Brain microvascular endothelial cell (primary cell): Measurements from ENCODE around the gene ZNF746.

Source experiments
- DNase-seq: peaks from one replicate; pipeline ENCODE4 v3.0.0-alpha.2; 2020
- H3K27ac ChIP-seq: fragments of 250-450 bp; sonication (Bioruptor Pico); 2 replicates; pipeline ENCODE4 v1.5.1; 2020; ENCODE audit warnings: mild to moderate bottlenecking, moderate library complexity
- H3K27me3 ChIP-seq: fragments of 250-450 bp; sonication (Bioruptor Pico); replicated peaks from 2 replicates; pipeline ENCODE4 v1.5.1; 2020; ENCODE audit warnings: mild to moderate bottlenecking
- H3K36me3 ChIP-seq: fragments of 250-450 bp; sonication (Bioruptor Pico); replicated peaks from 2 replicates; pipeline ENCODE4 v1.5.1; 2020; ENCODE audit warnings: mild to moderate bottlenecking
- H3K4me3 ChIP-seq: 2 replicates; pipeline ENCODE4 v1.5.1; 2011; ENCODE audit warnings: low read depth, mild to moderate bottlenecking, control low read depth, low read length, moderate library complexity
- CTCF ChIP-seq: IDR thresholded peaks from 2 replicates; pipeline ENCODE4 v1.5.1; 2011; ENCODE audit warnings: low read depth, mild to moderate bottlenecking, moderate library complexity, low read length, control low read depth, inconsistent platforms; ENCODE audit errors: missing control alignments
- in situ Hi-C: cut with HindIII; loops from 2 replicates; pipeline ENCODE4 v1.10.0; 2017; ENCODE audit warnings: low sequenced_read_pairs, low pct_ligation_motif_present

The ZNF746 gene

DNA sequence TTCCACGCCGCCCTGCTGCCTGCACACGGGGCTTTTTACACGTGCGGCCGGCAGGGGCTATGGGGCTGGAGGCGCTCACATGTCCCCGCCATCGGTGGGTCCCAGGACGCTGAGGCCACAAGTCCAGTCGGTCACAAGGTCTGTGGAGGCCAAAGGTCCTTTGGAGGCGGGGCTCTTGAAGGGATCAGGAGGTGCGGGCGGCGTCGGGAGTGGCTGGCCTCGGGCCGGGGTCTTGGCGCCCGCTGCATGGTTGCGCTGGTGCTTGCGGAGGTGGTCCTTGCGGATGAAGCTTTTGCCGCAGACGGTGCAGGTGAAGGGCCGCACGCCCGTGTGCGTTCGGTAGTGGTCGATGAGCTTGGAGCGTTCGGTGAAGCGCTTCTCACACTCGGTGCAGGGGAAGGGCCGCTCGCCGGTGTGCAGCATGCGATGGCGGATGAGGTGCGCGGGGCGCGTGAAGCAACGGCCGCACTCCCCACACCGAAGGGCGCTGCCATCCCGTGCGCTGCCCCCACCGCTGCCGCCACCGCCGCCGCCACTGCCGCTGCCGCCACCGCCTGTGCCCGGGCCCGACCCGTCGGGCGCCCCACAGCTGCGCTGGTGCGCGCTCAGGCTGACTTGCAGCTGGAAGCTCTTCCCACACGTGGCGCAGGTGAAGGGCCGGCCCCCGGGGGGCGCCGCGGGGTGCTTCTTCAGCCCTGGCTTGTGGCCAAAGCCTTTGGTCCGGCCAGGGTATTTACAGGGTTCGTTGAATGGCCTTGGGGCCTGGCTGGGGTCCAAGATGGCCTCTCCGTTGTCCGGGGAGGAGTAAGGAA lies 23.1 kb downstream of the ZNF746 start:
- Histone ChIP-seq H3K27me3 (no peaks in the 10 kb centered on the region), H3K36me3 (peaks cover 57% of the 10 kb centered on the region), H3K4me3 (no peak overlapping the region), H3K27ac (no peak overlapping the region)
- TF ChIP-seq CTCF, result peak; percentile 3
- in situ Hi-C loops, result no loop called here
- DNase-seq, result no peak

DNA sequence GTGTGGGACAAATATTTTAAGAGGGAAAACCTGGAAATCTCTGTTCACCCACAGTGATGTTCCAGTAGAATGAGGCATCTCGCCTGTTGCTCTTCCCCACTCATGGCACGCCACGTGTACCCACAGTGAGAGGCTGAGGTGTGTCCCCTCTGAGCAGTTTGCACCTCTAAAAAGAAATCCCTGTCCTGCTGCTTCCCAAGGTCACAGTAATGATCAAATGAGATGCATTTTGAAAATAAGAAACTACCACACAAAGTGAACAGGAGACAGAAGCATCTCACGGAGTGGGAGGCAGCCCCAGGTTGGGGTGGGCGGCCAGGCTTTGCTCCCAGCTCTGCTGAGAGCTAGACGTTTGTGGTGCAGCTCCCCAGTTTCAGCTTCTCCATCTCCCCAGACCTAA lies 24.4 kb downstream of the ZNF746 start:
- peaks cover 55% of the 10 kb centered on the region for H3K36me3 ChIP-seq
- no peak overlapping the region for H3K4me3 ChIP-seq
- no peak overlapping the region for H3K27ac ChIP-seq
- no peak for DNase-seq
- no peaks in the 10 kb centered on the region for H3K27me3 ChIP-seq
- in situ Hi-C loops, result no loop called here
- no peak for TF ChIP-seq CTCF

DNA sequence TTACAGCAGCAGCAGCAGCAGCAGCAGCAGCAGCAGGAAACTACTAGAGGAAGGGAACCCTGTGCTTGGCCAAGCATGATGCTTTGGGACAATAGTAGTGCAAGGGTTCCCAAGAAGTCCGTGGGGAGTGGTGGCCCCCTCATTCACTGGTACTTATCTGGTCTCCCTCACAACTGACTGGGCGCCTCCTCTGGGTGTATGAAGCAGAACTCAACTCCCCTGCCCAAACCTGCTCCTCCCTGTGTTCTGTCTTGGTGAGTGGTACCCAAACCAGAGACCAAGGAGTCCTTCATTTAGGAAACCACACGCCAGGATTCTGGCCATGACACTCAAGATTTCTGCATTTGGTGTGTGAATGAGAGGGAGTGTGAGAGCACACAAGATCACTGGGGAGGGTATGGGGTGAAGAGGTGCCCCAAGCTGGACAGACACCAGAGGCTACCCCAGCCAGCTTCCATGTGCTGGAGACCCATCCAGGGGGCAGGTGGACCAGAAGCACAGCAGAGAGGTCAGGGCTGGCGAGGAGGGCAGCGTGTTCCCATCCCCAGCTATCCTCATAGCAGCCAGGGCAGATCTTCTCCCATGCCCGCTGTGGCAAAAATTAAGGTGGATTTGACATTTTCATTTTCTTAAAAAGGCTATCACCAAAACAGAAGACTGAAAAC lies 26.2 kb downstream of the ZNF746 start:
- DNase-seq, result no peak
- no peak for TF ChIP-seq CTCF
- in situ Hi-C loops, result no loop called here
- Histone ChIP-seq H3K27me3 (no peaks in the 10 kb centered on the region), H3K27ac (no peak overlapping the region), H3K4me3 (no peak overlapping the region), H3K36me3 (peaks cover 43% of the 10 kb centered on the region)

DNA sequence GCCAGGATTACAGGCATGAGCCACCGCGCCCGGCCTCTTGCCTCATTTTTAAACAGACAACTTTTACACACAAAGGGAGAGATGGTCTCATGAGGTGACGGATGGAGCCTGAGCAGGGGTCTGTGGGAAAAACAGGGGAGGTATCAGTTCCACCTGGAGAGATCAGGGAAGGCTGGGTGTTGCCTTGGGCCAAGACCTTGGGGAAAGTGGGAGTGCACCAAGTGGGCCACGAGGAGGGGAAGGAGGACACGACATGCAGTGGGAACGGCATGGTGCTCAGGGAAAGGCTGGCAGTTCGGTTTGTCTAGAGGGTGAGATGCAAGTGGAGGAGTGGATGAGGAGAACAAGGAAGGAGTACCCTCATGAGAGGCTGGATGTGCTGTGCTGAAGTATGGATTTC lies 27.8 kb downstream of the ZNF746 start:
- Histone ChIP-seq H3K27me3 (no peaks in the 10 kb centered on the region), H3K36me3 (peaks cover 31% of the 10 kb centered on the region), H3K27ac (no peak overlapping the region), H3K4me3 (no peak overlapping the region)
- no peak for TF ChIP-seq CTCF
- in situ Hi-C loops, result no loop called here
- no peak for DNase-seq

DNA sequence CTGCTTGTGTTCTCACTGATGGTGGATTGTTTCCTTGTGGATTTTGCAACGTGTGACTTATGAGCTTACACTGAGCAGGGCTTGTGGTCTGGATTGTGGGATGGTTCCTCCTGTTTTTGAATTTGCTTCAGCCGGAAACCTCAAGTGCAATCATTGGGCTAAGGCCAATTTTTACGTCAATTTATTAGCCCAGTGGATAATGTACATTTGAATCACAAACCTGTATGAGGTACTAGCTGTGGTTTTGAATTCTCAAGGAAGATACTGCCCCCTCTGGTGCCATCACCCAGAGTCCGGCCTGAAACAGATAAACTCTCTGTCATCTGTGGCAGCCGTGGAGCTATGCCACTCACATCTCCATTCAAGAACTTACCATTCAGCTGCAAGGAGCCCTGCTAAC lies 29.4 kb downstream of the ZNF746 start:
- no peak for DNase-seq
- in situ Hi-C loops, result no loop called here
- no peak overlapping the region for H3K27ac ChIP-seq
- H3K4me3 ChIP-seq, result no peak overlapping the region
- H3K36me3 ChIP-seq, result peaks cover 18% of the 10 kb centered on the region
- TF ChIP-seq CTCF, result peak; percentile 26
- H3K27me3 ChIP-seq, result no peaks in the 10 kb centered on the region
